SK-N-SH treated with all-trans-retinoic acid at 6 μM for 48 hours (cell line): ENCODE results near the gene FAM174C.

Experiments
- ARNTL ChIP-seq: fragments of 450-650 bp; formaldehyde crosslinking; IDR thresholded peaks from 2 replicates; pipeline ENCODE4 v1.5.0; 2020; ENCODE audit warnings: low read depth, mild to moderate bottlenecking, moderate library complexity, borderline replicate concordance
- ESRRG ChIP-seq: fragments of 250-450 bp; sonication (Bioruptor Pico); IDR thresholded peaks from 2 replicates; pipeline ENCODE4 v1.6.1; 2021; ENCODE audit warnings: mild to moderate bottlenecking
- GLIS3 ChIP-seq: fragments of 250-450 bp; sonication (Bioruptor Pico); IDR thresholded peaks from 2 replicates; pipeline ENCODE4 v1.5.0; 2020; ENCODE audit warnings: mild to moderate bottlenecking, moderate library complexity
- ISL1 ChIP-seq: fragments of 250-450 bp; sonication (Bioruptor Pico); IDR thresholded peaks from 2 replicates; pipeline ENCODE4 v2.1.2; 2022; ENCODE audit warnings: mild to moderate bottlenecking, moderate library complexity
- RARB ChIP-seq: fragments of 250-450 bp; sonication (Bioruptor Pico); IDR thresholded peaks from 2 replicates; pipeline ENCODE4 v1.8.0; 2021; ENCODE audit warnings: mild to moderate bottlenecking, moderate library complexity
- SNAI2 ChIP-seq: fragments of 250-450 bp; sonication (Bioruptor Pico); IDR thresholded peaks from 2 replicates; pipeline ENCODE4 v1.5.0; 2020; ENCODE audit warnings: mild to moderate bottlenecking, moderate library complexity
- ZC3H10 ChIP-seq: fragments of 250-450 bp; sonication (Bioruptor Pico); IDR thresholded peaks from 2 replicates; pipeline ENCODE4 v1.5.1; 2021; ENCODE audit warnings: mild to moderate bottlenecking, moderate library complexity
- ZFP3 ChIP-seq: fragments of 250-450 bp; sonication (Bioruptor Pico); IDR thresholded peaks from 2 replicates; pipeline ENCODE4 v1.5.0; 2020; ENCODE audit warnings: mild to moderate bottlenecking, moderate library complexity
- ZFP30 ChIP-seq: fragments of 450-650 bp; formaldehyde crosslinking; IDR thresholded peaks from 2 replicates; pipeline ENCODE4 v1.5.0; 2022; ENCODE audit warnings: mild to moderate bottlenecking, moderate library complexity
- TF ChIP-seq, protein P1 (sequence below): fragments of 250-450 bp; sonication (Bioruptor Pico); IDR thresholded peaks from 2 replicates; pipeline ENCODE4 v1.5.0; 2020; ENCODE audit warnings: mild to moderate bottlenecking, moderate library complexity
- TF ChIP-seq, protein P2 (sequence below): fragments of 250-450 bp; sonication (Bioruptor Pico); IDR thresholded peaks from 2 replicates; pipeline ENCODE4 v1.5.1; 2021; ENCODE audit warnings: mild to moderate bottlenecking, moderate library complexity
- TF ChIP-seq, protein P3 (sequence below): fragments of 250-450 bp; sonication (Bioruptor Pico); IDR thresholded peaks from 2 replicates; pipeline ENCODE4 v1.8.0; 2020; ENCODE audit warnings: mild to moderate bottlenecking, moderate library complexity, borderline replicate concordance
- TF ChIP-seq, protein P4 (sequence below): fragments of 250-450 bp; sonication (Bioruptor Pico); IDR thresholded peaks from 2 replicates; pipeline ENCODE4 v1.5.1; 2020; ENCODE audit warnings: low read depth, mild to moderate bottlenecking, moderate library complexity

DNA sequence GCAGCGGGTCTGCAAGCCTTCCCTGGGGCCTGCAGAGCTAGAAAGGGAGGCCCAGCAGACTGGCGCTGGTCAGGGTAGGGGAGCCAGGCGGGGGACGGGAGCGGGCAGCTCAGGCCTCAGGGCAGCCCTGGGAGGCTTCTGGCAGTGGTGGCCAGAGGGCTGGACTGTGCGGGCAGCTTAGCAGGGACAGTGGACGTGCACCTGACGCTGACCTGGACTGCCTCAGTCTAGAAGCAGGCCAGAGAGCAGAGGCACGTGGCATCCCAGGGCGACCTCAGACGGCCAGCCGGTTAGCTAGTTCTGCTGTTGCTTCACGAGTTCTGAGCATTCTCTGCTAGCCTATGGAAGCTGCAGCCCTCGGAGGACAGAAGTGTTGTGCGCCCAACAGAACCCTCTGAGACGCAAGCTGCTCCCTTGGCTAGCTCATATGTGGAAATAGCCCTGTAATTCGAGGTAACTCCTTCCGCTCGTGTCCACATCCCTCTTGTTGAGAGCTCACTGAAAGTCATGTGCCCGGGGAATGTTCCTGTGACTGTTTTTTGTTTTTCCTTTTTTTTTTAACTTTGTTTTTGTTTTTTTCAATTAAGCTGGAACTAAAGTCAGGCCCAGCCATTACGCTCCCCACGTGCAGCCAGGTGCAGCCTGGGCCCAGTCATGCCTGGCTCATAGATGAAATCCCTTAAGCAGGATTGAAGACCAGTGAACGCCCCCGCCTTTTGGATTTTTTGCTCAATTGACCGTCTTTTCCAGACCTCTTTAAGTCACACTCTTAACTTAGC is 1.9 kb upstream of the FAM174C start:
- TF ChIP-seq GLIS3 (CRISPR knock-in tag) (no peak), RARB (CRISPR knock-in tag) (no peak), ZFP30 (CRISPR knock-in tag) (no peak), ESRRG (no peak), ZC3H10 (CRISPR knock-in tag) (no peak), SNAI2 (CRISPR knock-in tag) (no peak), ZFP3 (no peak), ARNTL (CRISPR knock-in tag) (no peak), ISL1 (CRISPR knock-in tag) (no peak)
- TF ChIP-seq, protein P1, sequence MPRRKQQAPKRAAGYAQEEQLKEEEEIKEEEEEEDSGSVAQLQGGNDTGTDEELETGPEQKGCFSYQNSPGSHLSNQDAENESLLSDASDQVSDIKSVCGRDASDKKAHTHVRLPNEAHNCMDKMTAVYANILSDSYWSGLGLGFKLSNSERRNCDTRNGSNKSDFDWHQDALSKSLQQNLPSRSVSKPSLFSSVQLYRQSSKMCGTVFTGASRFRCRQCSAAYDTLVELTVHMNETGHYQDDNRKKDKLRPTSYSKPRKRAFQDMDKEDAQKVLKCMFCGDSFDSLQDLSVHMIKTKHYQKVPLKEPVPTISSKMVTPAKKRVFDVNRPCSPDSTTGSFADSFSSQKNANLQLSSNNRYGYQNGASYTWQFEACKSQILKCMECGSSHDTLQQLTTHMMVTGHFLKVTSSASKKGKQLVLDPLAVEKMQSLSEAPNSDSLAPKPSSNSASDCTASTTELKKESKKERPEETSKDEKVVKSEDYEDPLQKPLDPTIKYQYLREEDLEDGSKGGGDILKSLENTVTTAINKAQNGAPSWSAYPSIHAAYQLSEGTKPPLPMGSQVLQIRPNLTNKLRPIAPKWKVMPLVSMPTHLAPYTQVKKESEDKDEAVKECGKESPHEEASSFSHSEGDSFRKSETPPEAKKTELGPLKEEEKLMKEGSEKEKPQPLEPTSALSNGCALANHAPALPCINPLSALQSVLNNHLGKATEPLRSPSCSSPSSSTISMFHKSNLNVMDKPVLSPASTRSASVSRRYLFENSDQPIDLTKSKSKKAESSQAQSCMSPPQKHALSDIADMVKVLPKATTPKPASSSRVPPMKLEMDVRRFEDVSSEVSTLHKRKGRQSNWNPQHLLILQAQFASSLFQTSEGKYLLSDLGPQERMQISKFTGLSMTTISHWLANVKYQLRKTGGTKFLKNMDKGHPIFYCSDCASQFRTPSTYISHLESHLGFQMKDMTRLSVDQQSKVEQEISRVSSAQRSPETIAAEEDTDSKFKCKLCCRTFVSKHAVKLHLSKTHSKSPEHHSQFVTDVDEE (CRISPR knock-in tag) = no peak
- TF ChIP-seq, protein P2, sequence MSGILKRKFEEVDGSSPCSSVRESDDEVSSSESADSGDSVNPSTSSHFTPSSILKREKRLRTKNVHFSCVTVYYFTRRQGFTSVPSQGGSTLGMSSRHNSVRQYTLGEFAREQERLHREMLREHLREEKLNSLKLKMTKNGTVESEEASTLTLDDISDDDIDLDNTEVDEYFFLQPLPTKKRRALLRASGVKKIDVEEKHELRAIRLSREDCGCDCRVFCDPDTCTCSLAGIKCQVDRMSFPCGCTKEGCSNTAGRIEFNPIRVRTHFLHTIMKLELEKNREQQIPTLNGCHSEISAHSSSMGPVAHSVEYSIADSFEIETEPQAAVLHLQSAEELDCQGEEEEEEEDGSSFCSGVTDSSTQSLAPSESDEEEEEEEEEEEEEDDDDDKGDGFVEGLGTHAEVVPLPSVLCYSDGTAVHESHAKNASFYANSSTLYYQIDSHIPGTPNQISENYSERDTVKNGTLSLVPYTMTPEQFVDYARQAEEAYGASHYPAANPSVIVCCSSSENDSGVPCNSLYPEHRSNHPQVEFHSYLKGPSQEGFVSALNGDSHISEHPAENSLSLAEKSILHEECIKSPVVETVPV = no peak
- TF ChIP-seq, protein P3, sequence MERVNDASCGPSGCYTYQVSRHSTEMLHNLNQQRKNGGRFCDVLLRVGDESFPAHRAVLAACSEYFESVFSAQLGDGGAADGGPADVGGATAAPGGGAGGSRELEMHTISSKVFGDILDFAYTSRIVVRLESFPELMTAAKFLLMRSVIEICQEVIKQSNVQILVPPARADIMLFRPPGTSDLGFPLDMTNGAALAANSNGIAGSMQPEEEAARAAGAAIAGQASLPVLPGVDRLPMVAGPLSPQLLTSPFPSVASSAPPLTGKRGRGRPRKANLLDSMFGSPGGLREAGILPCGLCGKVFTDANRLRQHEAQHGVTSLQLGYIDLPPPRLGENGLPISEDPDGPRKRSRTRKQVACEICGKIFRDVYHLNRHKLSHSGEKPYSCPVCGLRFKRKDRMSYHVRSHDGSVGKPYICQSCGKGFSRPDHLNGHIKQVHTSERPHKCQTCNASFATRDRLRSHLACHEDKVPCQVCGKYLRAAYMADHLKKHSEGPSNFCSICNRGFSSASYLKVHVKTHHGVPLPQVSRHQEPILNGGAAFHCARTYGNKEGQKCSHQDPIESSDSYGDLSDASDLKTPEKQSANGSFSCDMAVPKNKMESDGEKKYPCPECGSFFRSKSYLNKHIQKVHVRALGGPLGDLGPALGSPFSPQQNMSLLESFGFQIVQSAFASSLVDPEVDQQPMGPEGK (CRISPR knock-in tag) = no peak
- TF ChIP-seq, protein P4, sequence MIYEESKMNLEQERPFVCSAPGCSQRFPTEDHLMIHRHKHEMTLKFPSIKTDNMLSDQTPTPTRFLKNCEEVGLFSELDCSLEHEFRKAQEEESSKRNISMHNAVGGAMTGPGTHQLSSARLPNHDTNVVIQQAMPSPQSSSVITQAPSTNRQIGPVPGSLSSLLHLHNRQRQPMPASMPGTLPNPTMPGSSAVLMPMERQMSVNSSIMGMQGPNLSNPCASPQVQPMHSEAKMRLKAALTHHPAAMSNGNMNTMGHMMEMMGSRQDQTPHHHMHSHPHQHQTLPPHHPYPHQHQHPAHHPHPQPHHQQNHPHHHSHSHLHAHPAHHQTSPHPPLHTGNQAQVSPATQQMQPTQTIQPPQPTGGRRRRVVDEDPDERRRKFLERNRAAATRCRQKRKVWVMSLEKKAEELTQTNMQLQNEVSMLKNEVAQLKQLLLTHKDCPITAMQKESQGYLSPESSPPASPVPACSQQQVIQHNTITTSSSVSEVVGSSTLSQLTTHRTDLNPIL (CRISPR knock-in tag) = no peak
